Measurements from ENCODE around the gene AP1S1. TPM values are rescaled to one million over a fixed set of nuclear protein-coding genes. Genes with fewer than 3 reads are reported as not detected.

The AP1S1 gene
- total and polyA plus RNA-seq, 7 donors, result 15.8 to 135 (median 31.4) TPM

DNA sequence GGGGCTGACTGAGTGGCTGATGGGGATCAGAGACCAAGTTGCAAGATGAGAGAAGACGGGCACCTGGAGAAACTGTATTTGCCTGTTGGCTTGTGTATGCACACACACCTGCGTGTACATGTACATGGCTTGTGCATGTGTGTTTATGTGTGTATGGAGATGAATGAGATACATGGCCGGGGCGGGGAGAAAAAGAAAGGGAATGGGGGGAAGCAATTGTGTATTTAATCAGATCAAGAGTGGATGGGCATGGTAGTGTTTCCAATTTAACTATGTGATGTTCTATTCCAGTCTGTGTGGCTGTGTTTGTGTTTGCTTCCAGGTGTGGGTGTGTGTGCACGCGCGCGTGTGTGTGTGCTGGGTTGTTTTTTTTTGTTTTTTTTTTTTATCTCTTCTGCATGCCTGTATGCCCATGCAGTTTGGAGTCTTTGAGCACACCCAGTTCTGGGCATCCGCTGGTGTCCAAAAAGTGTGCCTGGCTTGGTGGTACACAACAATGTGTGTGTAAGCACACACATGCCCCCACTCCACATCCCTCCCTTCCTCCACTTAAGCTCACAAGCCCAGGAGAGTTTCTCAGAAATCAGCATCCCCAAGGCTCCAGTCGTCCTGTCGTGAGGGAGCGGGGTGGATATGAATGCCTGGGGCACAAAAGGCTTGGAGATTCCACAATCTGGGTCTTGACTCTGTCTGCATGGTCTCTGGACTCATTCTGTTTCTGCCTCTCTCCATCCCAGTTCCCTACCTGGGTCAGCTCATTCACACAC, 13.6 kb downstream of the AP1S1 start:
- no peak for TF ChIP-seq EP300 (IDR thresholded peaks at IDR 0.05)
- TF ChIP-seq POLR2A (IDR thresholded peaks at IDR 0.05), result no peak
- TF ChIP-seq, protein P1, sequence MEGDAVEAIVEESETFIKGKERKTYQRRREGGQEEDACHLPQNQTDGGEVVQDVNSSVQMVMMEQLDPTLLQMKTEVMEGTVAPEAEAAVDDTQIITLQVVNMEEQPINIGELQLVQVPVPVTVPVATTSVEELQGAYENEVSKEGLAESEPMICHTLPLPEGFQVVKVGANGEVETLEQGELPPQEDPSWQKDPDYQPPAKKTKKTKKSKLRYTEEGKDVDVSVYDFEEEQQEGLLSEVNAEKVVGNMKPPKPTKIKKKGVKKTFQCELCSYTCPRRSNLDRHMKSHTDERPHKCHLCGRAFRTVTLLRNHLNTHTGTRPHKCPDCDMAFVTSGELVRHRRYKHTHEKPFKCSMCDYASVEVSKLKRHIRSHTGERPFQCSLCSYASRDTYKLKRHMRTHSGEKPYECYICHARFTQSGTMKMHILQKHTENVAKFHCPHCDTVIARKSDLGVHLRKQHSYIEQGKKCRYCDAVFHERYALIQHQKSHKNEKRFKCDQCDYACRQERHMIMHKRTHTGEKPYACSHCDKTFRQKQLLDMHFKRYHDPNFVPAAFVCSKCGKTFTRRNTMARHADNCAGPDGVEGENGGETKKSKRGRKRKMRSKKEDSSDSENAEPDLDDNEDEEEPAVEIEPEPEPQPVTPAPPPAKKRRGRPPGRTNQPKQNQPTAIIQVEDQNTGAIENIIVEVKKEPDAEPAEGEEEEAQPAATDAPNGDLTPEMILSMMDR (IDR thresholded peaks at IDR 0.05), result no peak
- no peak for TF ChIP-seq POLR2AphosphoS5 (IDR thresholded peaks at IDR 0.05)
- 4 to 6% methylated on average over 12 of the region's 12 CpGs for WGBS, 2 donors
- H3K9me3 ChIP-seq, result no peaks in the 10 kb centered on the region
- no peak for DNase-seq
- no peak overlapping the region for H3K27ac ChIP-seq
- intact Hi-C loops (cut with DNase I), result loop anchor here (10.0 kb wide), 1 partner anchor 273 kb away; the partner anchor contains the start of gene ACHE
- no peak overlapping the region for H3K4me3 ChIP-seq
- peaks cover 0 to 56% (median 52%) of the 10 kb centered on the region in 4 donors for H3K4me1 ChIP-seq
- no peaks in the 10 kb centered on the region for H3K36me3 ChIP-seq
- peaks cover 78 to 100% (median 97%) of the 10 kb centered on the region in 3 donors for H3K27me3 ChIP-seq

DNA sequence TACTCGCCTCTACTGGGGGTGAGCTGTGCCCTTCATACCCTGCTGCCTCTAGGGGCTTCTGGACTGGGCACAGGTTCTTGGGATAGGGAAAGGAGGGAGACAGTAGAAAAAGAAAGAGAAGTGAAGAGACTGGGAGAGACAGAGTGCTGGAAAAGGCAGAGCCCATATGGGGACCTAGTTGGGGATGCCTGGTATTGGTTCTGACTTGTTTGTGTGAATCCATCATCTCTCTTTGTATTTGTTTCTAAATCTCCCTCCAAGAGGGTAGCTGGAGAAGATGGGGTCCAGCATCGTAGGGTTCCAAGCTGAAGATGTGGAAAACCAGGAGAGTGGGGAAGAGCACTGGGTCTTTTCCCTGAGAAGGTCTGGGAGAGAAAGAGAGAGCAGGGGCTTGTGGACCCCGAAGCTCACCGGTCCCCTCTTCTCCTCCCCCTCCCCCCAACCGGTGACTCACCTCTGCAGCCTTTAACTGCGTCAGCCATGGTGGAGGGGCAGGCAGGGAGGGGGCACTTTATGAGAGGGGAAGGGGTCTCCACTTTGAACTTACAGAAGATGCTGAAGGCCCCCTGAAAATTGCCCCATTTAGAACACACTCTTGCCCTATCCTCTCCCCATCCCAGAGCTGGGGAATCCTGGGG, 14.3 kb downstream of the AP1S1 start:
- peaks cover 78 to 100% (median 97%) of the 10 kb centered on the region in 3 donors for H3K27me3 ChIP-seq
- H3K27ac ChIP-seq, result no peak overlapping the region
- no peaks in the 10 kb centered on the region for H3K36me3 ChIP-seq
- TF ChIP-seq, protein P1 (IDR thresholded peaks at IDR 0.05), result no peak
- no peak for TF ChIP-seq POLR2AphosphoS5 (IDR thresholded peaks at IDR 0.05)
- TF ChIP-seq POLR2A (IDR thresholded peaks at IDR 0.05), result no peak
- no peak for TF ChIP-seq EP300 (IDR thresholded peaks at IDR 0.05)
- H3K4me3 ChIP-seq, result no peak overlapping the region
- no peak for DNase-seq
- intact Hi-C loops (cut with DNase I), result loop anchor here (1.0 to 10.0 kb wide), 2 partner anchors 24 to 274 kb away; partner anchors contain the start of gene ACHE
- peaks cover 0 to 55% (median 52%) of the 10 kb centered on the region in 4 donors for H3K4me1 ChIP-seq
- no peaks in the 10 kb centered on the region for H3K9me3 ChIP-seq
- 5 to 6% methylated on average over 6 of the region's 6 CpGs for WGBS, 2 donors

DNA sequence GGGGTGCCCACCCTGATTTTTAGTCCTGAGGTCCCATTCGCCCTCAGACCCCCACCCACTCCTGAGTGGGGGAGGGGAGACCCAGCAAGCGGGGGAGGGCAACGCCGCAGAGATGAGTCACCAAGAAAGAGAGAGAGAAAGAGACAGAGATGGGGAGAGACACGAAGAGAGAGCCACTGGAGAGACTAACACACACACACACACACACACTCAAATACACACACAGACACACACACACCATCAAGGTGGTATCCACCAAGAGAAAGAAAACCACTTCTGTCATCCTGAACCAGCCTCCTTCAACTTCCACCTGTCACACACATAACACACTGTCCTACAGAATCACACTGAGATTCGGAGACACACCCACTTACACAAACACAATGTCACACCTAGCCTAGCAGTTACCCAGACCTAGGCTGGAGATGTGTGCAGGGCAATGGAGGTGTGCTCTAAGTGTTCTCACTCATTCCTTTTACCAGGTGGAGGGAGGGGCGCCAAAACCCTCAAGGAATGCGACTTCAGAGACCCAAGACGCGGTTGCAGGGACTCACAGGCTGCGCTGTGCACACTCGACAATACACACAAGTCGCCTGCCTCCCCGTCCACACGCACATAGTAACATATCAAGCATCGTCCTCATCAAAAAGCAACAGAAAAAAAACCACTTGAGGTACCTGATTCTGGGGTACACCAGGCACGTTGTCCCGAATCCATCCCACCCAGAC, 15.0 kb downstream of the AP1S1 start:
- WGBS, 2 donors, result 2 to 3% methylated on average over 18 of the region's 18 CpGs

More for the DNA sequence above, 15.0 kb downstream of the AP1S1 start:
- H3K9me3 ChIP-seq, result no peaks in the 10 kb centered on the region
- H3K27me3 ChIP-seq, result peaks cover 78 to 100% (median 97%) of the 10 kb centered on the region in 3 donors
- H3K4me1 ChIP-seq, result peaks cover 0 to 53% (median 47%) of the 10 kb centered on the region in 4 donors
- no peak overlapping the region for H3K4me3 ChIP-seq
- TF ChIP-seq POLR2AphosphoS5 (IDR thresholded peaks at IDR 0.05) (no peak), POLR2A (IDR thresholded peaks at IDR 0.05) (no peak), EP300 (IDR thresholded peaks at IDR 0.05) (no peak)
- TF ChIP-seq, protein P1 (IDR thresholded peaks at IDR 0.05), result no peak
- no peak for DNase-seq
- intact Hi-C loops (cut with DNase I), result loop anchor here (1.0 to 10.0 kb wide), 2 partner anchors 25 to 274 kb away; partner anchors contain the start of gene ACHE
- no peaks in the 10 kb centered on the region for H3K36me3 ChIP-seq
- no peak overlapping the region for H3K27ac ChIP-seq
